Fibroblast of upper back skin (primary cell): ENCODE results near the gene TINAG.

Experiments
- DNase-seq: peaks from one replicate; pipeline ENCODE4 v3.0.0-alpha.2; 2013

Gene TINAG

GRCh38 chr6:54428431-54428830, 120.2 kb downstream of the TINAG start:
- no peak for DNase-seq

DNA sequence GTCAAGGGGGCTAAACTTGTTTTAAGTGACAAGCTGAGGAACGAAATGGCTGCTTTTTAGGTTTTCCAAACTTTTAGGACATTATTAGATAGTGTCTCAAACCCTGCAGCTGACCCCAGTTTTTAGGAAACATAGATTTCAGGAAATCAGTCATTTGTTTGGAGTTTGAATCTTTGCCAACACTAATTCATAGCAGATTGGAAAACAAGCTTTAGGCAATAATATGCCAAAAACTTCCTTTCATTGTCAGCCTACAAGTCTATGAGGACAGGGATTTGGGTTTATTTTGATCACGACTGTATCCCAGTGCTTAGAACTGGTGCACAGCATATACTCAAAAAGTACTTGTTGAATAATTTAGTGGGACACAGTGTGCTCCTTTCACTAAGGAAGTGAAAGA, 123.2 kb downstream of the TINAG start:
- peak; percentile 59 for DNase-seq
